GM12872 (cell line): ENCODE data around the gene DCTN4.

Experiments
- TF ChIP-seq, protein P1 (sequence below): IDR thresholded peaks from 3 replicates; pipeline ENCODE4 v1.5.1; 2011; ENCODE audit warnings: low read depth, mild to moderate bottlenecking, low read length, moderate library complexity; ENCODE audit not compliant: insufficient read depth

DCTN4 gene

DNA sequence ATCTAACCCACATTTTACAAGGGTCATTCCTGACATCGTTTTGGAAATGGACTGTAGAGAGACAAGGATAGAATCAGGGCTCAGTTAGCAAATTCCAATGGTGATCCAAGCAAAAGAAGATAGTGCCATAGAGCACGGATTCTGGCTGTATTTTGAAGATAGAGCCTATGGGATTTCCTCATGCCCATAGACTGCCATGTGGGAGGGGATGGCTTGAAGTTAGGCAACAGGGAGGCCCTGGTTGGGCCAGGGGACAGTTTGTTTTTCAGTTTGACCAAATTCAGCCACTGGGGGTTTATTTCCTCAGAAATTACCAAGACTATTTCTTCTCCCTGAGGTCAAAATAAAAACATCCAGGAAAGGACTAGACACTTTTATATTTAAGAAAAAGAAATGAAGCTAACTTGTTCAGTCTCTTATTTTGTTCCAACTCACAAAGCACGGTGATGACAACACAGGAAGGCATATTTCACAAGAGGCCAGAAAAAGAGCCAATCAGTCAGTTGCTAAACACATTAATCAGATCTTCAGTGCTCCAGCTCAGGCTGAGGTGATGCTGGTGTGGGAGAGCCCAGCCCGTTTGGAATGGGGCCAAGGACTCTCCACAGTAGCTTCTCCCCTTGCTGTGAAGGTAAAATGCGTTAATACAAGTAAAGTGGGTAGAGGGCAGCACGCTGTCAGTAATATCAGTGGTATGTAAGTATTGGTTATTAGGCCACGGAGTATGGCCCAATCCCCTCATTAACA lies 4.4 kb upstream of the DCTN4 start:
- TF ChIP-seq, protein P1, sequence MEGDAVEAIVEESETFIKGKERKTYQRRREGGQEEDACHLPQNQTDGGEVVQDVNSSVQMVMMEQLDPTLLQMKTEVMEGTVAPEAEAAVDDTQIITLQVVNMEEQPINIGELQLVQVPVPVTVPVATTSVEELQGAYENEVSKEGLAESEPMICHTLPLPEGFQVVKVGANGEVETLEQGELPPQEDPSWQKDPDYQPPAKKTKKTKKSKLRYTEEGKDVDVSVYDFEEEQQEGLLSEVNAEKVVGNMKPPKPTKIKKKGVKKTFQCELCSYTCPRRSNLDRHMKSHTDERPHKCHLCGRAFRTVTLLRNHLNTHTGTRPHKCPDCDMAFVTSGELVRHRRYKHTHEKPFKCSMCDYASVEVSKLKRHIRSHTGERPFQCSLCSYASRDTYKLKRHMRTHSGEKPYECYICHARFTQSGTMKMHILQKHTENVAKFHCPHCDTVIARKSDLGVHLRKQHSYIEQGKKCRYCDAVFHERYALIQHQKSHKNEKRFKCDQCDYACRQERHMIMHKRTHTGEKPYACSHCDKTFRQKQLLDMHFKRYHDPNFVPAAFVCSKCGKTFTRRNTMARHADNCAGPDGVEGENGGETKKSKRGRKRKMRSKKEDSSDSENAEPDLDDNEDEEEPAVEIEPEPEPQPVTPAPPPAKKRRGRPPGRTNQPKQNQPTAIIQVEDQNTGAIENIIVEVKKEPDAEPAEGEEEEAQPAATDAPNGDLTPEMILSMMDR, result no peak

DNA sequence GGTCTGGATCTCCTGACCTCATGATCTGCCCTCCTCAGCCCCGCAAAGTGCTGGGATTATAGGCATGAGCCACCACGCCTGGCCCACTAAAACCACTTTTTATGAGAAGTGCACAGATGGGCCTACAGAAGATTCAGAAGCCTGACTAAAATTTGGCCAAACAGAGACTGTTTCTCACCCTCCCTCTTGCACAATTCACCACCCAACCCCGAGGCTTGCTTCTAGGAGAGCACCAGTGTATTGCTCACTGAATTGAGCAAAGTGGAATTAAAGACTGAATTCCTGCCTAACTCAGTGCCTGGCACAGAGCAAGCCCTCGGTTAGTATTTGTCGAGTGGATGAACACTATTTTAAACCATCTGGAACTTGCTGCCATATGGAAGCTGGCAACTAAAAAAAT lies 3.4 kb upstream of the DCTN4 start:
- TF ChIP-seq, protein P1, result no peak

DNA sequence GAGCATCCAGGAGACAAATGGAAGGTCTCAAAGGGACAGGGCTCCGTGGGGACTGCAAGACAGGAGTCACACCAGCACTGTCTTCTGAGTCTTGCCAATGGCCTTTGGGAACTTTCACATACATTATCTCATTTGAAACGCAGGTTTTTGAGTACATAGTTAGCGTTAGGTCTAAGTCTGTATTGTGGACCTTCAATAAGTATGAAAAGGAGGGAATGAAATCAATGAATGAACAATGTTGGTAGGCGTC lies 442 bp upstream of the DCTN4 start:
- TF ChIP-seq, protein P1, result no peak

DNA sequence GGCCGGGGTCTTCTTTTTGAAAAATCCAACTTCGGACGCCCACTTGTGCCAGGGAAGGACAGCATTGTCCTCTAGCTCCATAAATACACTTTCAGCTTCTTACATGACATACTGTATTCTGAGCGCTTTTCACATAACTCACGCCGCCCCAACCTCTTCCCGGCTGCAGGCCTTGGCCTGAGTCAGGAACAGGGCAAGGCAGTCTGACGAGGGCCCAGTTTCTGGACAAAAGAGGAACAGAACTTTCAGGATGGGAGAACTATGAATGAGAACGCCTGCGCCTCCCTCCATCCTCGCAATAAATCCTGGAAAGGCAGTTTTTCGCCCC lies 650 bp downstream of the DCTN4 start:
- TF ChIP-seq, protein P1, result no peak

DNA sequence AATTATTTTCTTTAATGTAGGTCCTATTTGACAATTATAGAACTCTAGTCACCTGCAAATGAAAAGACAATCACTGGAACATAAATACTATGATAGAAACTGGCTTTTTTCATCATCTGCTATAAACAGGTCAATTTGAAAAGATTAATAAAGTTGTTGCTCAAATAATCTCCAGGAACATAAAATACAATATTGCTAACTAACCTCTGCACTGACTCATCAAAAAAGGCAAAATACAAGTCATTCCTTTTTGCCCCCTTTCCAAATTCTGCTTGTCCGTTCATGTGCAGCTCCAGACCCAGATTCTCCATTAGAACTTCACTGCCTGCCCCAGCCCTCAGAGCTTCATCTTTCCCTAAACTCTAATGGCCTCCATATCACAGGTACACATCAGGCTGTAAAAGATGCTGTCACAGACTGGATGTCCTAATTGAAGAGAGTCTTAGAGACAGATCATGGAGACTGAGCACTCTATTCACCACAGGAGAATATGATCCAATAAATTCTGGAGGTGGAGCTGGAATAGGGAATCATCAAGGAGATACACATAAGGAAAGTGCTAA lies 1.6 kb downstream of the DCTN4 start:
- TF ChIP-seq, protein P1, result no peak

DNA sequence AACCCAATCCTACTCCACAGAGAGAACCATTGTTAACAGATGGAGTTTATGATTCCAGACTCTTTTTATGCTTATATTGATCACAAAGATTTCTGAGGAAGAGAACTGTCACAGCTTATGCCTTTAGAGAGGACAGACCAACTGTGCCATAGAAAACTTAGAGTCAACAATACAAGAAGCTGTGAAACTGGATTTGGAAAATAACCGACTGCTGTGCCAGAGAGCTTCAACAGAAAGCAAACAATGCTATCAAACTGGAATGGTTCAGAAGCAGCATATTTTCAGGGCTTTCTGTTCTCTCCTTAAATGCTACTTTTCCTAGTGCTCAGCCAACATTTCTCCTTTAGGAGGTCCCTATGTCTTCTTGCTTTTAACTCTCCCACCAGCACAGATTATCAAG lies 5.0 kb downstream of the DCTN4 start:
- TF ChIP-seq, protein P1, result no peak

DNA sequence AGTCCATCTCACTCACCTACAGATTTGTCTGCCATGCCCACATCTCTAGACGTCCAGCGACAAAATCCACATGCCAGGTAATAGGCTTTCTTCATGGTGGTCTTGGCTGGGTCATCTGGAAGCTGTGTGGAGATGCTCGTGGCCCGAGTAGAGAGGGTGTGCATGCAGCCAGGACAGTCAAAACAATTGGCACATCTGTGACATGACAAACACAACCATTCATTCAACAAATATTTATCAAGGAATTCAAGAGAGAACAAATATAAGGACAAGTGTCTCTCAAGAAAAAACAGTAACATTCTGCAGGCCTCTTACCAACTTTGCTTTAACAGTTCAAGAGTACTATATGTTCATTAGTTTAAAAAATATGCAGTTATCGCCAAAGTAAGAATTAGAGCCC lies 5.4 kb downstream of the DCTN4 start:
- TF ChIP-seq, protein P1, result no peak
